ENCODE data around the gene NCK1. TPM values are rescaled to one million over a fixed set of nuclear protein-coding genes. Genes with fewer than 3 reads are reported as not detected.
A peak's percentile ranks its signal among the peaks of the same experiment; 100 is the strongest.

Gene NCK1
- total RNA-seq, 4 donors from 2014 or later, result 35.4 to 44.6 (median 42.7) TPM

- no peak overlapping the region for H3K27ac ChIP-seq
- WGBS, 2 donors (ENCODE audit: low coverage in 1 of 2), result 91 to 100% methylated on average over 1 of the region's 1 CpG
- H3K4me3 ChIP-seq, result no peak overlapping the region
- H3K27me3 ChIP-seq, result no peaks in the 10 kb centered on the region
- peaks cover 0 to 11% of the 10 kb centered on the region in 2 donors for H3K36me3 ChIP-seq
- peaks cover 0 to 4% (median 0%) of the 10 kb centered on the region in 3 donors for H3K9me3 ChIP-seq
- ATAC-seq, result no peak
- H3K4me1 ChIP-seq, result peaks cover 8 to 58% (median 8%) of the 10 kb centered on the region in 3 donors
- TF ChIP-seq EP300 (IDR thresholded peaks at IDR 0.05) (no peak), POLR2A (IDR thresholded peaks at IDR 0.05) (no peak), CTCF (IDR thresholded peaks at IDR 0.05) (no peak), POLR2AphosphoS5 (IDR thresholded peaks at IDR 0.05) (no peak)
Measured at GRCh38 chr3:136939489-136939888, 77.5 kb downstream of the NCK1 start.

- H3K9me3 ChIP-seq, result no peaks in the 10 kb centered on the region
- TF ChIP-seq POLR2AphosphoS5 (IDR thresholded peaks at IDR 0.05) (no peak), EP300 (IDR thresholded peaks at IDR 0.05) (no peak), POLR2A (IDR thresholded peaks at IDR 0.05) (no peak), CTCF (IDR thresholded peaks at IDR 0.05) (no peak)
- H3K27ac ChIP-seq, result no peak overlapping the region
- H3K36me3 ChIP-seq, result peaks cover 0 to 9% of the 10 kb centered on the region in 2 donors
- no peak for ATAC-seq
- peaks cover 8 to 53% (median 12%) of the 10 kb centered on the region in 3 donors for H3K4me1 ChIP-seq
- 91 to 100% methylated on average over 1 of the region's 1 CpG for WGBS, 2 donors (ENCODE audit: low coverage in 1 of 2)
- no peaks in the 10 kb centered on the region for H3K27me3 ChIP-seq
- H3K4me3 ChIP-seq, result no peak overlapping the region
Measured at GRCh38 chr3:136942803-136943202, 80.8 kb downstream of the NCK1 start.

- no peak for TF ChIP-seq EP300 (IDR thresholded peaks at IDR 0.05)
- TF ChIP-seq CTCF (IDR thresholded peaks at IDR 0.05), result no peak
- no peak for TF ChIP-seq POLR2A (IDR thresholded peaks at IDR 0.05)
- no peak for TF ChIP-seq POLR2AphosphoS5 (IDR thresholded peaks at IDR 0.05)
- ATAC-seq, result no peak
- Histone ChIP-seq H3K27me3 (no peaks in the 10 kb centered on the region), H3K36me3 (peaks cover 0 to 9% of the 10 kb centered on the region in 2 donors), H3K4me3 (no peak overlapping the region), H3K9me3 (no peaks in the 10 kb centered on the region), H3K27ac (no peak overlapping the region), H3K4me1 (peaks cover 8 to 53% (median 9%) of the 10 kb centered on the region in 3 donors)
- 32 to 67% methylated on average over 3 of the region's 3 CpGs for WGBS, 2 donors (ENCODE audit: low coverage in 1 of 2)
Measured at GRCh38 chr3:136943436-136943835, 81.4 kb downstream of the NCK1 start.

GRCh38 chr3:136946978-136947377 is 85.0 kb downstream of the NCK1 start:
- 78 to 80% methylated on average over 1 of the region's 1 CpG for WGBS, 2 donors (ENCODE audit: low coverage in 1 of 2)
- Histone ChIP-seq H3K36me3 (peaks cover 0 to 9% of the 10 kb centered on the region in 2 donors), H3K27ac (no peak overlapping the region), H3K27me3 (no peaks in the 10 kb centered on the region), H3K4me3 (no peak overlapping the region), H3K9me3 (no peaks in the 10 kb centered on the region), H3K4me1 (peaks cover 7 to 48% (median 8%) of the 10 kb centered on the region in 3 donors)
- TF ChIP-seq EP300 (IDR thresholded peaks at IDR 0.05) (no peak), POLR2A (IDR thresholded peaks at IDR 0.05) (no peak)
- peak; percentile 41 for ATAC-seq

- WGBS, 2 donors (ENCODE audit: low coverage in 1 of 2), result 40 to 41% methylated on average over 2 of the region's 2 CpGs
- H3K4me3 ChIP-seq, result no peak overlapping the region
- peaks cover 7 to 43% (median 8%) of the 10 kb centered on the region in 3 donors for H3K4me1 ChIP-seq
- no peak for ATAC-seq
- H3K36me3 ChIP-seq, result peaks cover 0 to 9% of the 10 kb centered on the region in 2 donors
- no peak overlapping the region for H3K27ac ChIP-seq
- H3K9me3 ChIP-seq, result no peaks in the 10 kb centered on the region
- TF ChIP-seq POLR2A (IDR thresholded peaks at IDR 0.05), result no peak
- no peak for TF ChIP-seq POLR2AphosphoS5 (IDR thresholded peaks at IDR 0.05)
- no peak for TF ChIP-seq EP300 (IDR thresholded peaks at IDR 0.05)
- TF ChIP-seq CTCF (IDR thresholded peaks at IDR 0.05), result no peak
- no peaks in the 10 kb centered on the region for H3K27me3 ChIP-seq
Measured at GRCh38 chr3:136947477-136947876, 85.5 kb downstream of the NCK1 start.

Data from gastroesophageal sphincter (tissue), 4 donors.